ENCODE data around the gene ACY1.
A peak's percentile ranks its signal among the peaks of the same experiment; 100 is the strongest.
"Not testable (repeated sequence)": the region's sequence is repeated elsewhere in the genome, so short reads cannot be mapped to it uniquely, and the experiment has no call there.

The ACY1 gene

GRCh38 chr3:51985063-51985462, 1.7 kb downstream of the ACY1 start:
- no peak overlapping the region for H3K4me3 ChIP-seq (ENCODE audit: low read length in 2 of 2)
- no peaks in the 10 kb centered on the region for H3K9me3 ChIP-seq (ENCODE audit: control insufficient read depth in 2 of 2, low read length in 2 of 2)
- peaks cover 44 to 45% of the 10 kb centered on the region in 2 donors for H3K4me1 ChIP-seq (ENCODE audit: control insufficient read depth in 2 of 2, insufficient read depth in 2 of 2, low read length in 2 of 2)
- H3K36me3 ChIP-seq (ENCODE audit: control insufficient read depth in 2 of 2, insufficient read depth in 2 of 2, low read length in 2 of 2): peaks cover 0 to 3% of the 10 kb centered on the region in 2 donors
- H3K9ac ChIP-seq (ENCODE audit: low read depth in 1 of 2, low read length in 2 of 2): no peak overlapping the region
- no peaks in the 10 kb centered on the region for H3K27me3 ChIP-seq (ENCODE audit: control insufficient read depth in 2 of 2, insufficient read depth in 2 of 2, low read length in 2 of 2)
- peak overlapping the region in 1 of 2 donors; percentile 61 for H3K27ac ChIP-seq (ENCODE audit: low read depth in 2 of 2, low read length in 2 of 2)

- Histone ChIP-seq H3K9ac (ENCODE audit: low read depth in 1 of 2, low read length in 2 of 2) (peak overlapping the region in 1 of 2 donors; percentile 36), H3K27ac (ENCODE audit: low read depth in 2 of 2, low read length in 2 of 2) (peak overlapping the region; percentile 61 to 73), H3K27me3 (ENCODE audit: control insufficient read depth in 2 of 2, insufficient read depth in 2 of 2, low read length in 2 of 2) (no peaks in the 10 kb centered on the region), H3K36me3 (ENCODE audit: control insufficient read depth in 2 of 2, insufficient read depth in 2 of 2, low read length in 2 of 2) (peaks cover 0 to 3% of the 10 kb centered on the region in 2 donors), H3K9me3 (ENCODE audit: control insufficient read depth in 2 of 2, low read length in 2 of 2) (no peaks in the 10 kb centered on the region), H3K4me1 (ENCODE audit: control insufficient read depth in 2 of 2, insufficient read depth in 2 of 2, low read length in 2 of 2) (peaks cover 37 to 38% of the 10 kb centered on the region in 2 donors), H3K4me3 (ENCODE audit: low read length in 2 of 2) (peak overlapping the region in 1 of 2 donors; percentile 28)
Observed at GRCh38 chr3:51986010-51986947, 2.9 kb downstream of the ACY1 start.

- Histone ChIP-seq H3K9ac (ENCODE audit: low read depth in 1 of 2, low read length in 2 of 2) (no peak overlapping the region), H3K36me3 (ENCODE audit: control insufficient read depth in 2 of 2, insufficient read depth in 2 of 2, low read length in 2 of 2) (peaks cover 1 to 4% of the 10 kb centered on the region in 2 donors), H3K27ac (ENCODE audit: low read depth in 2 of 2, low read length in 2 of 2) (no peak overlapping the region), H3K9me3 (ENCODE audit: control insufficient read depth in 2 of 2, low read length in 2 of 2) (no peaks in the 10 kb centered on the region), H3K27me3 (ENCODE audit: control insufficient read depth in 2 of 2, insufficient read depth in 2 of 2, low read length in 2 of 2) (no peaks in the 10 kb centered on the region), H3K4me3 (ENCODE audit: low read length in 2 of 2) (no peak overlapping the region), H3K4me1 (ENCODE audit: control insufficient read depth in 2 of 2, insufficient read depth in 2 of 2, low read length in 2 of 2) (peaks cover 28 to 30% of the 10 kb centered on the region in 2 donors)
Observed at GRCh38 chr3:51987568-51987967, 4.2 kb downstream of the ACY1 start.

GRCh38 chr3:51988286-51989146, 5.2 kb downstream of the ACY1 start:
- H3K9ac ChIP-seq (ENCODE audit: low read depth in 1 of 2, low read length in 2 of 2): no peak overlapping the region
- peaks cover 24 to 27% of the 10 kb centered on the region in 2 donors for H3K4me1 ChIP-seq (ENCODE audit: control insufficient read depth in 2 of 2, insufficient read depth in 2 of 2, low read length in 2 of 2)
- H3K36me3 ChIP-seq (ENCODE audit: control insufficient read depth in 2 of 2, insufficient read depth in 2 of 2, low read length in 2 of 2): peaks cover 7 to 8% of the 10 kb centered on the region in 2 donors
- no peaks in the 10 kb centered on the region for H3K9me3 ChIP-seq (ENCODE audit: control insufficient read depth in 2 of 2, low read length in 2 of 2)
- H3K27me3 ChIP-seq (ENCODE audit: control insufficient read depth in 2 of 2, insufficient read depth in 2 of 2, low read length in 2 of 2): no peaks in the 10 kb centered on the region
- H3K4me3 ChIP-seq (ENCODE audit: low read length in 2 of 2): no peak overlapping the region
- no peak overlapping the region for H3K27ac ChIP-seq (ENCODE audit: low read depth in 2 of 2, low read length in 2 of 2)

GRCh38 chr3:51990501-51990971, 7.2 kb downstream of the ACY1 start:
- Histone ChIP-seq H3K4me1 (ENCODE audit: control insufficient read depth in 2 of 2, insufficient read depth in 2 of 2, low read length in 2 of 2) (peaks cover 21 to 26% of the 10 kb centered on the region in 2 donors), H3K36me3 (ENCODE audit: control insufficient read depth in 2 of 2, insufficient read depth in 2 of 2, low read length in 2 of 2) (peaks cover 18% of the 10 kb centered on the region in 2 donors)
- not testable (repeated sequence) for H3K4me3 ChIP-seq (ENCODE audit: low read length in 2 of 2); H3K9ac ChIP-seq (ENCODE audit: low read depth in 1 of 2, low read length in 2 of 2); H3K27me3 ChIP-seq (ENCODE audit: control insufficient read depth in 2 of 2, insufficient read depth in 2 of 2, low read length in 2 of 2); H3K9me3 ChIP-seq (ENCODE audit: control insufficient read depth in 2 of 2, low read length in 2 of 2); H3K27ac ChIP-seq (ENCODE audit: low read depth in 2 of 2, low read length in 2 of 2)

GRCh38 chr3:51992017-51992682, 8.8 kb downstream of the ACY1 start:
- Histone ChIP-seq H3K4me3 (ENCODE audit: low read length in 2 of 2) (no peak overlapping the region), H3K36me3 (ENCODE audit: control insufficient read depth in 2 of 2, insufficient read depth in 2 of 2, low read length in 2 of 2) (peaks cover 18% of the 10 kb centered on the region in 2 donors), H3K27me3 (ENCODE audit: control insufficient read depth in 2 of 2, insufficient read depth in 2 of 2, low read length in 2 of 2) (no peaks in the 10 kb centered on the region), H3K4me1 (ENCODE audit: control insufficient read depth in 2 of 2, insufficient read depth in 2 of 2, low read length in 2 of 2) (peaks cover 10 to 11% of the 10 kb centered on the region in 2 donors), H3K27ac (ENCODE audit: low read depth in 2 of 2, low read length in 2 of 2) (no peak overlapping the region), H3K9ac (ENCODE audit: low read depth in 1 of 2, low read length in 2 of 2) (no peak overlapping the region), H3K9me3 (ENCODE audit: control insufficient read depth in 2 of 2, low read length in 2 of 2) (no peaks in the 10 kb centered on the region)

GRCh38 chr3:51993657-51994056, 10.3 kb downstream of the ACY1 start:
- Histone ChIP-seq H3K4me1 (ENCODE audit: control insufficient read depth in 2 of 2, insufficient read depth in 2 of 2, low read length in 2 of 2) (peaks cover 9 to 11% of the 10 kb centered on the region in 2 donors), H3K36me3 (ENCODE audit: control insufficient read depth in 2 of 2, insufficient read depth in 2 of 2, low read length in 2 of 2) (peaks cover 17 to 18% of the 10 kb centered on the region in 2 donors)
- H3K27me3 ChIP-seq (ENCODE audit: control insufficient read depth in 2 of 2, insufficient read depth in 2 of 2, low read length in 2 of 2); H3K27ac ChIP-seq (ENCODE audit: low read depth in 2 of 2, low read length in 2 of 2); H3K4me3 ChIP-seq (ENCODE audit: low read length in 2 of 2); H3K9me3 ChIP-seq (ENCODE audit: control insufficient read depth in 2 of 2, low read length in 2 of 2); H3K9ac ChIP-seq (ENCODE audit: low read depth in 1 of 2, low read length in 2 of 2): not testable (repeated sequence)

- H3K4me3 ChIP-seq (ENCODE audit: low read length in 2 of 2): peak overlapping the region; percentile 83 to 100
- H3K9ac ChIP-seq (ENCODE audit: low read depth in 1 of 2, low read length in 2 of 2): peak overlapping the region; percentile 91 to 99
- H3K27me3 ChIP-seq (ENCODE audit: control insufficient read depth in 2 of 2, insufficient read depth in 2 of 2, low read length in 2 of 2): no peaks in the 10 kb centered on the region
- H3K27ac ChIP-seq (ENCODE audit: low read depth in 2 of 2, low read length in 2 of 2): no peak overlapping the region
- H3K36me3 ChIP-seq (ENCODE audit: control insufficient read depth in 2 of 2, insufficient read depth in 2 of 2, low read length in 2 of 2): peaks cover 15 to 18% of the 10 kb centered on the region in 2 donors
- H3K4me1 ChIP-seq (ENCODE audit: control insufficient read depth in 2 of 2, insufficient read depth in 2 of 2, low read length in 2 of 2): peaks cover 9 to 11% of the 10 kb centered on the region in 2 donors
- no peaks in the 10 kb centered on the region for H3K9me3 ChIP-seq (ENCODE audit: control insufficient read depth in 2 of 2, low read length in 2 of 2)
Observed at GRCh38 chr3:51994530-51994929, 11.2 kb downstream of the ACY1 start.

- H3K9ac ChIP-seq (ENCODE audit: low read depth in 1 of 2, low read length in 2 of 2): peak within 1 kb of the TSS; percentile 91 to 99
- peaks cover 15 to 18% of the 10 kb centered on the region in 2 donors for H3K36me3 ChIP-seq (ENCODE audit: control insufficient read depth in 2 of 2, insufficient read depth in 2 of 2, low read length in 2 of 2)
- H3K9me3 ChIP-seq (ENCODE audit: control insufficient read depth in 2 of 2, low read length in 2 of 2): no peaks in the 10 kb centered on the region
- H3K4me3 ChIP-seq (ENCODE audit: low read length in 2 of 2): peak within 1 kb of the TSS; percentile 83 to 100
- H3K27me3 ChIP-seq (ENCODE audit: control insufficient read depth in 2 of 2, insufficient read depth in 2 of 2, low read length in 2 of 2): no peaks in the 10 kb centered on the region
- peak within 1 kb of the TSS; percentile 82 to 86 for H3K27ac ChIP-seq (ENCODE audit: low read depth in 2 of 2, low read length in 2 of 2)
- H3K4me1 ChIP-seq (ENCODE audit: control insufficient read depth in 2 of 2, insufficient read depth in 2 of 2, low read length in 2 of 2): peaks cover 9 to 11% of the 10 kb centered on the region in 2 donors
Observed at GRCh38 chr3:51995346-51996163, 12.2 kb downstream of the ACY1 start, which contains the start of gene RPL29. Gene RPL29, minus strand, starts transcription at chr3:51995895. Its CDS starts 434 bp downstream, at chr3:51995461.

Data from mucosa of rectum (tissue), 2 donors.